Transverse colon (tissue), 4 donors: ENCODE results near the gene OPA3. TPM values are rescaled to one million over a fixed set of nuclear protein-coding genes. Genes with fewer than 3 reads are reported as not detected.
A peak's percentile ranks its signal among the peaks of the same experiment; 100 is the strongest.

ENCODE experiments used
- DNase-seq: peaks from one replicate; pipeline ENCODE4 v3.0.0-alpha.2; 2019
- H3K27ac ChIP-seq, 4 donors: fragments of 200-600 bp; sonication (generic); 2 replicates each; pipeline ENCODE4 v1.5.1; 2016 to 2018; ENCODE audit warnings: inconsistent platforms in 4 of 4
- H3K27me3 ChIP-seq: fragments of 200-600 bp; sonication (generic); 2 replicates; pipeline ENCODE4 v1.5.1; 2017; ENCODE audit warnings: inconsistent platforms
- H3K36me3 ChIP-seq, 4 donors: fragments of 200-600 bp; sonication (generic); 2 replicates each; pipeline ENCODE4 v1.5.1; 2017 to 2019; ENCODE audit warnings: inconsistent platforms in 4 of 4
- H3K4me1 ChIP-seq, 4 donors: fragments of 200-600 bp; sonication (generic); 2 replicates each; pipeline ENCODE4 v1.5.1; 2017 to 2020; ENCODE audit warnings: inconsistent platforms in 4 of 4
- H3K4me3 ChIP-seq, 4 donors: fragments of 200-600 bp; sonication (generic); 1 replicate in 1 of 4; 2 replicates in 3 of 4; pipeline versions ENCODE4 v1.5.1 to v1.6.1; 2017 to 2019; ENCODE audit warnings: inconsistent platforms in 4 of 4
- H3K9me3 ChIP-seq, 2 donors: fragments of 200-600 bp; sonication (generic); 2 replicates each; pipeline ENCODE4 v1.5.1; 2017 to 2019; ENCODE audit warnings: inconsistent platforms in 2 of 2
- EP300 ChIP-seq: sonication (generic); formaldehyde crosslinking; IDR thresholded peaks from one replicate; pipeline ENCODE4 v1.6.1; 2017; ENCODE audit warnings: antibody characterized with exemption, low read depth
- POLR2A ChIP-seq: fragments of 450-650 bp; IDR thresholded peaks from one replicate; pipeline ENCODE4 v1.6.1; 2016; ENCODE audit warnings: antibody characterized with exemption, mild to moderate bottlenecking, moderate library complexity
- POLR2AphosphoS5 ChIP-seq, 3 donors: sonication (generic); formaldehyde crosslinking; IDR thresholded peaks; one replicate each; pipeline ENCODE4 v1.6.1; 2016; ENCODE audit warnings: antibody characterized with exemption in 3 of 3
- WGBS, 2 donors: methylation state at CpG; one replicate each; pipeline ENCODE4 v1.1.5; 2018; ENCODE audit warnings: low coverage in 1 of 2; 5-methylcytosine and 5-hydroxymethylcytosine counted together
- in situ Hi-C, 4 donors: fragments of 200-750 bp; cut with MboI; loops; one replicate each; pipeline versions ENCODE4 v1.15.0 to v1.15.1; 2017; ENCODE audit warnings: low sequenced_read_pairs in 3 of 4, low pct_ligation_motif_present in 1 of 4, low pct_unique_long_range_greater_than_20kb in 1 of 4
- intact Hi-C: fragments of 100-400 bp; cut with DNase I; formaldehyde crosslinking; loops from one replicate; pipeline ENCODE4 v1.15.1; 2023; ENCODE audit warnings: low total_unique reads
- total RNA-seq, 4 donors: library from RNA; depleted of rRNA; stranded (reverse); fragments of >200 nt; gene quantifications; one replicate each; pipeline ENCODE4 v1.1.0, GENCODE V29; 2016
- TF ChIP-seq, protein P1 (sequence below), 5 experiments: fragments of 200-600 bp in 3 of 5; fragments of 450-650 bp in 2 of 5; sonication (generic) in 3 of 5; IDR thresholded peaks; 1 replicate in 2 of 5; 2 replicates in 3 of 5; pipeline ENCODE4 v1.5.1; 2016 to 2017; ENCODE audit warnings: antibody characterized with exemption in 5 of 5, inconsistent platforms in 3 of 5, mild to moderate bottlenecking in 2 of 5, moderate library complexity in 1 of 5

OPA3 gene
- total RNA-seq, 4 donors from 2014 or later: 6.7 to 10.8 (median 8.6) TPM

DNA sequence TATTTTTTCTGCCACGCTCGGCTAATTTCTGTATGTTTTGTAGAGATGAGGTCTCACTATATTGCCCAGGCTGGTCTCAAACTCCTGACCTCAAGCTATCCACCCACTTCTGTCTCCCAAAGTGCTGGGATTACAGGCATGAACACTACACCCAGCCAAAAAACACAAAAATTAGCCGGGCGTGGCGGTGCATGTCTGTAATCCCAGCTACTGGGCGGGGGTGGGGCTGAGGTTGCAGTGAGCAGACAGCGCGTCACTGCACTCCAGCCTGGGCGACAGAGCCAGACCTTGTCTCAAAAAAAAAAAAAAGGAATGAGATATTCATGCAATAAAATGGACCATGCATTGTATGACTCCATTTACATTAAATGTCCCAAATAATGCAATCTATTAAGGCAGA is 45.1 kb downstream of the OPA3 start:
- DNase-seq: no peak
- intact Hi-C loops: no loop called here

DNA sequence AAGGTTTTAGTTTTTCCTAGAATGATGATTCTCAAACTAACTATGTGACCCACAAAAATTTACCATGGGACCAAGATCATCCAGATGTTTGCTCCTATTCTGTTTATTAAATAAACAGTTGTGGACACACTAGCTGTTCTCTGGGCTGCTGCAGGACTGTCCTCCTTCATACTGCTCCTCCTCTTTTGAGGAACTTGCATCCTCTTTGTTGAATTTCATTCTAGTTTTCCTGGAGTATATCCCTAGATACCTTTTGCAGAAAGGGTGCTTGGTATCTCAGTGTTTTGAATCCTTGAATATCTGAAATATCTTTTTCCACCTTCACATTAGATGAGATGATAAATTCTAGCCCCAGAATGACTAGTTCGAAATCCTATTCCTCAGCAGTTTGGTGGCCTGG is 53.3 kb downstream of the OPA3 start:
- H3K27ac ChIP-seq: no peak overlapping the region
- in situ Hi-C loops (no loop called here), intact Hi-C loops (no loop called here)
- peaks cover 0 to 4% of the 10 kb centered on the region in 2 donors for H3K9me3 ChIP-seq
- no peaks in the 10 kb centered on the region for H3K27me3 ChIP-seq
- WGBS, 2 donors: 100% methylated on average over 1 of the region's 1 CpG; no CpG with 5 or more reads in 1 of the 2 donors
- no peak for DNase-seq
- no peak overlapping the region for H3K4me3 ChIP-seq
- H3K36me3 ChIP-seq: peaks cover 0 to 5% (median 2%) of the 10 kb centered on the region in 4 donors
- TF ChIP-seq POLR2AphosphoS5 (IDR thresholded peaks at IDR 0.05) (no peak), POLR2A (no peak), EP300 (no peak)
- TF ChIP-seq, protein P1, sequence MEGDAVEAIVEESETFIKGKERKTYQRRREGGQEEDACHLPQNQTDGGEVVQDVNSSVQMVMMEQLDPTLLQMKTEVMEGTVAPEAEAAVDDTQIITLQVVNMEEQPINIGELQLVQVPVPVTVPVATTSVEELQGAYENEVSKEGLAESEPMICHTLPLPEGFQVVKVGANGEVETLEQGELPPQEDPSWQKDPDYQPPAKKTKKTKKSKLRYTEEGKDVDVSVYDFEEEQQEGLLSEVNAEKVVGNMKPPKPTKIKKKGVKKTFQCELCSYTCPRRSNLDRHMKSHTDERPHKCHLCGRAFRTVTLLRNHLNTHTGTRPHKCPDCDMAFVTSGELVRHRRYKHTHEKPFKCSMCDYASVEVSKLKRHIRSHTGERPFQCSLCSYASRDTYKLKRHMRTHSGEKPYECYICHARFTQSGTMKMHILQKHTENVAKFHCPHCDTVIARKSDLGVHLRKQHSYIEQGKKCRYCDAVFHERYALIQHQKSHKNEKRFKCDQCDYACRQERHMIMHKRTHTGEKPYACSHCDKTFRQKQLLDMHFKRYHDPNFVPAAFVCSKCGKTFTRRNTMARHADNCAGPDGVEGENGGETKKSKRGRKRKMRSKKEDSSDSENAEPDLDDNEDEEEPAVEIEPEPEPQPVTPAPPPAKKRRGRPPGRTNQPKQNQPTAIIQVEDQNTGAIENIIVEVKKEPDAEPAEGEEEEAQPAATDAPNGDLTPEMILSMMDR (IDR thresholded peaks at IDR 0.05): no peak
- peaks cover 13 to 21% (median 15%) of the 10 kb centered on the region in 4 donors for H3K4me1 ChIP-seq

More for the DNA sequence above, 45.1 kb downstream of the OPA3 start:
- H3K4me1 ChIP-seq: no peaks in the 10 kb centered on the region
- no peaks in the 10 kb centered on the region for H3K36me3 ChIP-seq
- no peaks in the 10 kb centered on the region for H3K9me3 ChIP-seq
- no peak for TF ChIP-seq EP300
- no peak for TF ChIP-seq POLR2AphosphoS5 (IDR thresholded peaks at IDR 0.05)
- TF ChIP-seq, protein P1 (IDR thresholded peaks at IDR 0.05): no peak
- TF ChIP-seq POLR2A: no peak
- H3K27ac ChIP-seq: no peak overlapping the region
- WGBS, 2 donors: 91 to 93% methylated on average over 3 to 9 of the region's 9 CpGs
- H3K27me3 ChIP-seq: no peaks in the 10 kb centered on the region
- in situ Hi-C loops: no loop called here
- H3K4me3 ChIP-seq: no peak overlapping the region

DNA sequence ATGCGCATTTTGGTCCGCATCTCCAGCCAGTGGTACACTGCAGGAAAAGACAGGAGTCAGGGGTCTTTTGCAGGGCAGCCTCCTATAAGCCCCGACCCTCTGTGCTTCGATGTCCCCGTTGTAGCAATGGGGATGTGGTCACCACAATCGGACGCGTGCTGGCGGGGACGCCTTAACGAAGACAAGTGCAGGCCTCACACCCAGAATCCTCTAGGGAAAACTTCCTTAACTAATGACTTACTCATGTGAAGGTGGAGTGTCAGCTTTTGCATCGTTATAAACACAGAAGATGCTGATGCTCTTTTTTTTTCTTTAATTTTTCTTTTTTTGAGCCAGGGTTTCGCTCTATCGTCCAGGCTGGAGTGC is 55.2 kb downstream of the OPA3 start:
- whole genome bisulfite sequencing, 2 donors: 33% methylated on average over 14 of the region's 14 CpGs; no CpG with 5 or more reads in 1 of the 2 donors
- DNase-seq: no peak
- H3K9me3 ChIP-seq: peaks cover 0 to 4% of the 10 kb centered on the region in 2 donors
- peaks cover 0 to 24% (median 12%) of the 10 kb centered on the region in 4 donors for H3K36me3 ChIP-seq
- H3K4me3 ChIP-seq: peak overlapping the region in 2 of 4 donors; percentile 40 to 54
- H3K27ac ChIP-seq: peak overlapping the region in 1 of 4 donors; percentile 51
- H3K4me1 ChIP-seq: peaks cover 13 to 21% (median 17%) of the 10 kb centered on the region in 4 donors
- intact Hi-C loops (no loop called here), in situ Hi-C loops (no loop called here)
- H3K27me3 ChIP-seq: no peaks in the 10 kb centered on the region
- TF ChIP-seq, protein P1 (IDR thresholded peaks at IDR 0.05): no peak
- no peak for TF ChIP-seq EP300
- no peak for TF ChIP-seq POLR2AphosphoS5 (IDR thresholded peaks at IDR 0.05)
- no peak for TF ChIP-seq POLR2A

DNA sequence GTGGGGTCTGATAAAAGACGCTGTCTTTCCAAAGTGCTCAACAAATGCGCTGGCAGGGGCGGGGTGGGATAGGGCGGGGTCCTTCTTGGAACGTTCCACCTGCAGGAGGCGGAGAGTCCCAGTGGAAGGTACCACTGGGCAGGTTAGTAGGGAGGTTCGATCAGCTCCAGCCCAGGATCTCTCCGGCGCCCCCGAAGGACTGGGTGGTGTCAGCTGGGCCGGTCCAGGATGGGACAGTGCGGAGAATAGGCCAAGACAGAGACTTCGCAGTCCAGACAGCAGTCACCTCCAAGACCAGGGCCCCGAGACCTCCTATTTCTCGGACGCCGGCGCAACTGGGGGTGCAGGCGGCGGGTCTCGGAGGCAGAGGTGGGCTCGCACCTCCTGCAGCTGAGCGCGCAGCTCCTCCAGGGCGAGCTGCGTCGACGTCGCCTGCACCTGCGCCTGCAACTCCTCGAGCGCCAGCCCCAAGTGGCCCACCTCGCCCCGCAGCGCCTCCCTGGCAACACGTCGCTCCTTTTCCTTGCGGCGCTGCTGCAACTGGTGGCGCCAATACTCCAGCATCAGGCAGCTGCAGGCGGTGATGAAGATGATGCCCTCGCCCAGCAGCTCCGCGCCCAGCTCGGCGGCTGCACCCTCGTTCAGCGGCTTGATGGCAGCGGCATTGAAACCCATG is 55.7 kb downstream of the OPA3 start:
- peaks cover 0 to 29% (median 14%) of the 10 kb centered on the region in 4 donors for H3K36me3 ChIP-seq
- peaks cover 0 to 4% of the 10 kb centered on the region in 2 donors for H3K9me3 ChIP-seq
- TF ChIP-seq EP300: no peak
- TF ChIP-seq POLR2A: no peak
- TF ChIP-seq, protein P1 (IDR thresholded peaks at IDR 0.05): peak in 2 of 5 experiments; percentile 11 to 19
- peak in 1 of 3 donors; percentile 60 for TF ChIP-seq POLR2AphosphoS5 (IDR thresholded peaks at IDR 0.05)
- H3K4me3 ChIP-seq: peak overlapping the region in 3 of 4 donors; percentile 29 to 54 (median 40)
- peak overlapping the region; percentile 51 to 69 (median 63) for H3K27ac ChIP-seq
- in situ Hi-C loops (no loop called here), intact Hi-C loops (no loop called here)
- H3K4me1 ChIP-seq: peaks cover 13 to 21% (median 18%) of the 10 kb centered on the region in 4 donors
- H3K27me3 ChIP-seq: no peaks in the 10 kb centered on the region
- DNase-seq: peak; percentile 77
- WGBS, 2 donors: 8% methylated on average over 40 of the region's 49 CpGs; no CpG with 5 or more reads in 1 of the 2 donors
